COLO668 (cell line): ENCODE results near the gene ANKFN1.
A peak's percentile ranks its signal among the peaks of the same experiment; 100 is the strongest.
"Not testable (repeated sequence)": the region's sequence is repeated elsewhere in the genome, so short reads cannot be mapped to it uniquely, and the experiment has no call there.

Source experiments
- DNase-seq: peaks from one replicate; lab custom pipeline; 2025; ENCODE audit not compliant: unreplicated experiment; lab: John Stamatoyannopoulos, UW

ANKFN1 gene

GRCh38 chr17:56274491-56274890 lies 121.2 kb downstream of the ANKFN1 start:
- DNase-seq, result peak; percentile 16

- DNase-seq, result no peak
Observed at GRCh38 chr17:56284482-56284881, 131.2 kb downstream of the ANKFN1 start.

- DNase-seq, result not testable (repeated sequence)
Observed at GRCh38 chr17:56288786-56289185, 135.5 kb downstream of the ANKFN1 start.

GRCh38 chr17:56289321-56289720 lies 136.0 kb downstream of the ANKFN1 start:
- DNase-seq, result no peak

- no peak for DNase-seq
Observed at GRCh38 chr17:56290101-56290801, 137.0 kb downstream of the ANKFN1 start.

GRCh38 chr17:56290802-56291118 lies 137.5 kb downstream of the ANKFN1 start:
- no peak for DNase-seq

GRCh38 chr17:56291226-56291805 lies 138.0 kb downstream of the ANKFN1 start:
- no peak for DNase-seq

GRCh38 chr17:56292010-56292409 lies 138.7 kb downstream of the ANKFN1 start:
- no peak for DNase-seq

- DNase-seq, result no peak
Observed at GRCh38 chr17:56292578-56292977, 139.3 kb downstream of the ANKFN1 start.

GRCh38 chr17:56297184-56297583 lies 143.9 kb downstream of the ANKFN1 start:
- DNase-seq, result no peak

- no peak for DNase-seq
Observed at GRCh38 chr17:56298846-56299245, 145.6 kb downstream of the ANKFN1 start.

- no peak for DNase-seq
Observed at GRCh38 chr17:56300144-56300543, 146.9 kb downstream of the ANKFN1 start.

- DNase-seq, result no peak
Observed at GRCh38 chr17:56305007-56305406, 151.7 kb downstream of the ANKFN1 start.

- DNase-seq, result no peak
Observed at GRCh38 chr17:56309897-56310296, 156.6 kb downstream of the ANKFN1 start.

GRCh38 chr17:56310782-56311181 lies 157.5 kb downstream of the ANKFN1 start:
- DNase-seq, result no peak

GRCh38 chr17:56313201-56313600 lies 159.9 kb downstream of the ANKFN1 start:
- no peak for DNase-seq

- DNase-seq, result no peak
Observed at GRCh38 chr17:56314026-56314425, 160.8 kb downstream of the ANKFN1 start.

GRCh38 chr17:56314984-56315602 lies 161.8 kb downstream of the ANKFN1 start:
- DNase-seq, result no peak

- DNase-seq, result no peak
Observed at GRCh38 chr17:56316604-56317003, 163.3 kb downstream of the ANKFN1 start.

GRCh38 chr17:56317351-56318208 lies 164.3 kb downstream of the ANKFN1 start:
- no peak for DNase-seq

GRCh38 chr17:56319531-56319930 lies 166.3 kb downstream of the ANKFN1 start:
- no peak for DNase-seq

GRCh38 chr17:56320443-56320842 lies 167.2 kb downstream of the ANKFN1 start:
- DNase-seq, result no peak
